ENCODE results near the gene S100A3.
"Not testable (repeated sequence)": the region's sequence is repeated elsewhere in the genome, so short reads cannot be mapped to it uniquely, and the experiment has no call there.

S100A3 gene, protein sequence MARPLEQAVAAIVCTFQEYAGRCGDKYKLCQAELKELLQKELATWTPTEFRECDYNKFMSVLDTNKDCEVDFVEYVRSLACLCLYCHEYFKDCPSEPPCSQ

GRCh38 chr1:153548722-153549688, at the start of gene S100A3:
S100A3 (minus strand) TSS chr1:153549258; CDS start chr1:153548485, 773 bp downstream.
- DNase-seq: no peak

DNA sequence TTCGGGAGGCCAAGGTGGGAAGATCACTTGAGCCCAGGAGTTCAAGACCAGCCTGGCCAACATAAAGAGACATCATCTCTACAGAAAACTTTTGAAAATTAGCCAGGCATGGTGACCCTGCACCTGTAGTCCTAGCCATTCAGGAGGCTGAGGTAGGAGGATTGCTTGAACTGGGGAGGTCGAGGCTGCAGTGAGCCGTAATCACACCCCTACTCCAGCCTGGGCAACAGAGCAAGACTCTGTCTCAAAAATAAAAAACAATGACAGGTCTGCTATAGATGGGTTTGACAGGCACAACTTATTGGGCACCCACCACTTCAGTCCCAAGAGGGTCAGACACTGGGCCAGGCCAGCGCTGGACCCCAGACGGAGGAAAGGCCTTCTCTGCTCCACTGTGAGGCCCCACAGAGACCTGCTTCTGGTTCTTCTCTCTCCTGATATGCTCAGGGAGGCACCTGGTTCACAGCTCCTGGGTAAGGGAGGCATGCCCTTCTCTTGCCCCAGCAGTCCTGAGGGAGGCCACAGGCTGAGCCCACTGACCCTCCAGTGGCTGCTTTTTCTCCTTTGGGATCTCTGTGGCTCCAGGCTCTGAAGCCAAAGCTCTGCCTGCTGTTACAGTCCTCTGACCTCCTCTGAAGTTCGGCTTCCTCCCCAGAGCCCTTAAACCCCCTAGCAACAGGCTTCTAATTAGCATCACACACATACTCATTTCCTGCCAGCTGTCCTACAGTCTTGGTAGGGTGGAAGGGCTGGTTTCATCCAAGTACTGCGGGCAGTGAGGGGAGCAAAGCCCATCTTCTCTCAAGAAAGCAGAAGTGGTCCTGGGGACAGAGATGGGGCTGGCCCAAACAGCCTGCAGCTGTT, 49.5 kb upstream of the S100A3 start:
- no peak for DNase-seq

GRCh38 chr1:153597206-153597605, 48.1 kb upstream of the S100A3 start:
- DNase-seq: no peak

DNA sequence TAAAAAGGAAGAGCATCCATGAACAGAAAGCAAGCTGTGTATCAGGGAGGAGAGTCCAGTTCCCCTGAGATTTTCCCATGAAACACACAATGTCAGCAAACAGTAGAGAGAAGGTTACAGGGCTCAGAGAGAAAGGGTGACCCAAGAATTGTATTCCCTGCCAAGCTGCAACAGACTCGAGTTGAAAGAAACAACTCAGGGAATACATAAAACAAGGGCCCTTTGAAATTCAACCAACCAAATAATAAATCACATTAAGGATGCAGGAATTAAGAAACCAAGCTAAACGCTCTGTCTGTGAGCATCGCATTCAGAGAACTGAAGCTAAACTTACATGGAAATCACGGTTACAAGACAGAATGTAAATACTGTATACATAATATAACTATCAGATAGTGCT, 43.7 kb upstream of the S100A3 start:
- no peak for DNase-seq

DNA sequence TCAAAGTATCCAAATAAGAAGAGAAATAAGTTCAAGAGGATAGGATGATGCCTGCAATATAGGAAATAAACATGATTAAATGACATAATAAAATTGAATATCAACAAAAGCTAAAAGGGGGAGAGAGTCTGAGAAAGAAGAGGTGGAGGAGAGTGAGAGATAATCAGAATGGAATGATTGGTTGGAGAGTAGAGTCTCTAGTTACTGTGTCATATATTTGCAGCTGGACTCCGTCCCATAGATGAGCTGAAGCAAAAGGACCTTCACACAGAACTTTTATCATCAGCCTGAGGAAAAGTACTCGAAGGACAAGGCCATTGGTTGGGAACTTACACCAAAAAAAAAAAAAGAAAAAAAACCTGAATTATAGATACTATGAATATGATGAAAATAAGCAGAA, 39.4 kb upstream of the S100A3 start:
- DNase-seq: no peak

- DNase-seq: not testable (repeated sequence)
Measured at GRCh38 chr1:153588033-153588432, 39.0 kb upstream of the S100A3 start.

DNA sequence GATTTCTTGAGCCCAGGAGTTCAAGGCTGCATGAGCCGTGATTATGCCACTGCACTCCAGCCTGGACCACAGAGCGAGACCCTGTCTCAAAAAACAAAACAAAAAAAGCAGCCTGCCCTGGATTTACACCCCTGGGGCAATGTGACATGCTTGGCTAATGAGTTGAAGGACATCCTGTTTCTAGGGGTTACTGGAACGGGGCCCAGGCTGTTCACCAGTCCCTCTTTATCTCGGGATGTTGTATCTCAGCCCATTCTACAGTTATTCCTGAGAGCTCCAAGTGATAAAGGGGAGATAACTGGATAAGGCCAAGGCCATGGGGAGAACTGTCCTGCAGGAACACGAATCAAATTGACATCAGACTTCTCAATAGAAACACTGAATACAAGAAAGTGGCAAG, 38.3 kb upstream of the S100A3 start:
- no peak for DNase-seq

DNA sequence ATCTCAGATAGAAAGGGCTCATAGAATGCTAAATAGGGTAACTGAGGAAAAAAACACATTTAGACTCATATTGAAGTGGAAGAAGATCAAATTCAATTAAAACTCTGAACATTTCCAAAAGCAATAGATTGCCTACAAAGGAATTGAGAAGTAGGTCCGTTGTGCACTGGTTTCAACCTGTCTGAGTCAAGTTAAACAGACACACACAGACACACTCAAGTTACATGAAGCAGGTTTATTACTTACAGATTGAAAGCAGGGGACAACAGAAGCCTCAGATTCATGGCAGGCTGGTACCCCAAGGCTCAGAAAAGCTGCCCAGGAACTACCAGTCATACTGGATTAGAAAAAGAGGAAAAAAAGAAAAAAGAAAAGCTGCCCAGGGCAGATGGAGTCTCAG, 37.3 kb upstream of the S100A3 start:
- DNase-seq: no peak

- no peak for DNase-seq
Measured at GRCh38 chr1:153585006-153585405, 35.9 kb upstream of the S100A3 start.

- DNase-seq: no peak
Measured at GRCh38 chr1:153583976-153584375, 34.9 kb upstream of the S100A3 start.

GRCh38 chr1:153583514-153583913, 34.5 kb upstream of the S100A3 start:
- DNase-seq: not testable (repeated sequence)

DNA sequence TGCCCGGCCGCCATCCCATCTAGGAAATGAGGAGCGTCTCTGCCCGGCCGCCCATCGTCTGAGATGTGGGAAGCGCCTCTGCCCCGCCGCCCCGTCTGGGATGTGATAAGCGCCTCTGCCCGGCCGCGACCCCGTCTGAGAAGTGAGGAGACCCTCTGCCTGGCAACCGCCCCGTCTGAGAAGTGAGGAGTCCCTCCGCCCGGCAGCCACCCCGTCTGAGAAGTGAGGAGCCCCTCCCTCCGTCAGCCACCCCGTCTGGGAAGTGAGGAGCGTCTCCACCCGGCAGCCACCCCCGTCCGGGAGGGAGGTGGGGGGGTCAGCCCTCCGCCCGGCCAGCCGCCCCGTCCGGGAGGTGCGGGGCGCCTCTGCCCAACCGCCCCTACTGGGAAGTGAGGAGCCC, 33.8 kb upstream of the S100A3 start:
- DNase-seq: not testable (repeated sequence)

DNA sequence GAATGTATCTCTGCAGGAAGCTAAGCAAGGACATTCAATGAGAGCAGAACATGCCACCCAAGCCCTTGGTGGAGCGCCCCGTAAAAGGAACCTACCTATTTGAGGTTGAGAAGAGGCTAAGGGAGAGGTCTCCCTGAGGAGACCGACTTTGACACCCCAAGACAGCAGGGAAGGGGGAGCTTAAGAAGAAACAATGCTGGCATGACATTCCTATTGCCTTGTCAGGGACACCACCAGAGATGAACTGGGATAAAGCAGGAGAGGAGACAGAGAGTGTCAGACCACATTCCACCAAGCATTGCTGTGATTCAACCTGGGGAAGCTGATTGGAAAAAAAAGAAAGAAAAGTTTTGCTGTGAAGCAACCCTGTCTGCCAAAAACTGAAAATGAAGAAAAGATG, 29.9 kb upstream of the S100A3 start:
- no peak for DNase-seq

GRCh38 chr1:153578490-153578889, 29.4 kb upstream of the S100A3 start:
- DNase-seq: no peak

DNA sequence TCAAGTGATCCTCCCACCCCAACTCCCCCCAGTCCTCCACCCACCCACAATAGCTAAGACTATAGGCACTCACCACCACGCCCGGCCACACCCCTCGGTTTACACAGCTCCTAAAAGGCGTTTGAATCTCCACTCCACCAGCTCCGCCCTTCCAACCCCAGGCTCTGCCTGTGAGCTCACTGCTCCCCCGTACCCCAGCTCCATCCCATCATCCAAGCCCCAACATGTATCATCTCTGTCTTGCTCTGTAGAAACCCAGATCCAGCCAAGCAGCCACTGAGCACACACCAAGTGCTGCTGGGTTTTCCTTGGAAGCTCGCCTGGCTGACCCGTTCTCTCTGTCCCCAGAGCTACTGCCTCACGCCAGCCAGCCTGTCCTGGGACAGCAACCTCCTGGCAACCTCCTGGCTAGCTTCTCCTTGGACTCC, 28.6 kb upstream of the S100A3 start:
- no peak for DNase-seq

DNA sequence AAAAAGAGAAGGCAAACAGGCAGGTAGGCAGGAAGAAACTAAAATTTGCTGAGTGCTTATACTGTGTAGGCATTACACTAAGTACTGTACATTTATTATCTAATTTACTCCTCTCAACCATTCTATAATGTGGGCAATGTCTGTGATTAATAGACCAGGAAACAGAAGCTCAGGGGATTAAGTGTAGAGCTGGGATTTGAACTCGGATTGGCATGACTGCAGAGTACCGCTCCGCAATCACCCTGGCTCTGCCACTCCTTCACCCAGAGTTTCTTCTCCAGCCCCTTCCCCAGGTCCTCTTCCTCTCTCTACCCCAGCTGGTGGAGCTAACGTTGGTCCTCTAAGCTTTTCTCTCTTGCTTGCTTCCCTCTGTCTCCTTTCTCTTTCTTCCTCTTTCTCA, 28.1 kb upstream of the S100A3 start:
- no peak for DNase-seq

- DNase-seq: not testable (repeated sequence)
Measured at GRCh38 chr1:153575497-153575896, 26.4 kb upstream of the S100A3 start.

- DNase-seq: not testable (repeated sequence)
Measured at GRCh38 chr1:153575081-153575491, 26.0 kb upstream of the S100A3 start.

GRCh38 chr1:153573351-153573750, 24.3 kb upstream of the S100A3 start:
- DNase-seq: no peak

DNA sequence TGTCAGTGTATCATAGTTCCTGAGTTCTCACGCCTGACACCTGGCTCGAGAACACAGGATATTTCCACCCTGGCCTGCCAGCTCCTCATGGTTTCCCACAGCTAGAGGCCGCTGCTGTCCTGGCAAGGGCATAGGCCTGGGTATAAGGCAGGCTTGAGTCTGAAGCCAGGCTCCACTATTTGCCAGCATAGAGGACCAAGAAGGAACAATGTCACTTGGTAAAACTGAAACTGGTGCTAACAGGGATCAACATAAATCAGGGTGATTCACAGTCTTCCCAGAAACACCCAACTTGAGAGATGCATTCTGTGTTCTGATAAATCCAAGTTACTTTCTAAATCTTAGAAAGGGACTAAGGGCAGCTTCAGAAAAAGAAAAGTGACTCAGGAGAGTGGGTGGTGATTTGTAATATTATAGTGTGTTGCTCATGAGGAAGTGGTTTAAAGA, 23.5 kb upstream of the S100A3 start:
- peak; percentile 77 for DNase-seq

- no peak for DNase-seq
Measured at GRCh38 chr1:153571706-153572105, 22.6 kb upstream of the S100A3 start.

- DNase-seq: no peak
Measured at GRCh38 chr1:153570874-153571273, 21.8 kb upstream of the S100A3 start.

DNA sequence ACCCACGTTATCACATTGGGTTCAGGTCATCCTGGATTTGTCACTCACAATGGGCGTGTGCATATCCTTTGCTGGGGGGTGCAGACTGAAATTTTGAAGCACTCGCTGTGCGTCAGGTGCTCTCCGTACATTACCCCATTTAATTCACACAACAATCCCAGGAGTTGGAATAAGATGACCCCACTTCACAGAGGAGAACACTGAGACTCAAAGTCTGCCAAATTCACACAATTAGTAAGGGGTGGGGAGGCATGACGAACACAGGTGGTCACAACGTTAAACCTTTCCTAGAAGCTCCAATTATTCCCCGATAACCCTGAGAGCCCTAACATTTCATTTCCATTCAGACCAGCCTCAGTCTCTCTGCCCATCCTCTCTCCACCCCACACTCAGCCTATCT, 20.4 kb upstream of the S100A3 start:
- DNase-seq: no peak

Measured in NCI-H2107 (cell line).